Heart right ventricle (tissue), 16 donors: ENCODE measurements around the gene LDLRAD1. TPM values are rescaled to one million over a fixed set of nuclear protein-coding genes. Genes with fewer than 3 reads are reported as not detected.

ENCODE experiments used
- ATAC-seq, 8 donors: fragments of 200-7000 bp; cut with Tn5 transposase; one replicate each; pipeline ENCODE4 v1.9.1; 2020; ENCODE audit warnings: mild to moderate bottlenecking in 8 of 8, moderate library complexity in 8 of 8, moderate number of reproducible peaks in 1 of 8
- DNase-seq, 2 donors: peaks; one replicate each; pipeline ENCODE4 v3.0.0-alpha.2; 2020
- H3K27ac ChIP-seq, 10 donors: fragments of 200-600 bp; sonication (generic) in 2 of 10; one replicate each; pipeline versions ENCODE4 v1.5.0 to v1.8.0; 2020 to 2022; ENCODE audit warnings: mild to moderate bottlenecking in 3 of 10
- H3K27me3 ChIP-seq, 7 donors: fragments of 200-600 bp; one replicate each; pipeline ENCODE4 v1.8.0; 2021 to 2022; ENCODE audit warnings: mild to moderate bottlenecking in 2 of 7
- H3K36me3 ChIP-seq, 9 donors: fragments of 200-600 bp; sonication (generic) in 1 of 9; one replicate each; pipeline versions ENCODE4 v1.5.0 to v1.8.0; 2020 to 2022; ENCODE audit warnings: mild to moderate bottlenecking in 2 of 9
- H3K4me1 ChIP-seq, 9 donors: fragments of 200-600 bp; sonication (generic) in 1 of 9; one replicate each; pipeline versions ENCODE4 v1.5.0 to v1.8.0; 2020 to 2022; ENCODE audit warnings: mild to moderate bottlenecking in 4 of 9
- H3K4me3 ChIP-seq, 10 donors: fragments of 200-600 bp; sonication (generic) in 2 of 10; one replicate each; pipeline versions ENCODE4 v1.5.0 to v1.8.0; 2020 to 2022; ENCODE audit warnings: mild to moderate bottlenecking in 7 of 10, moderate library complexity in 2 of 10
- H3K9me3 ChIP-seq, 11 donors: fragments of 200-600 bp in 10 of 11; sonication (generic) in 2 of 11; one replicate each; pipeline versions ENCODE4 v1.5.0 to v1.8.0; 2013 to 2022; ENCODE audit warnings: mild to moderate bottlenecking in 2 of 11, control low read depth in 1 of 11, moderate library complexity in 1 of 11
- CTCF ChIP-seq, 9 donors: fragments of 200-600 bp; sonication (generic) in 2 of 9; IDR thresholded peaks; one replicate each; pipeline versions ENCODE4 v1.5.0 to v1.8.0; 2021 to 2022; ENCODE audit warnings: antibody characterized with exemption in 9 of 9, mild to moderate bottlenecking in 5 of 9, moderate library complexity in 1 of 9
- WGBS, 2 donors: extraction: QIAGEN DNeasy Blood & Tissue Kit; methylation state at CpG; one replicate each; pipeline ENCODE4 v1.1.7; 2013; ENCODE audit warnings: inconsistent platforms in 1 of 2; 5-methylcytosine and 5-hydroxymethylcytosine counted together
- intact Hi-C, 10 donors: fragments of 100-400 bp; cut with DNase I; formaldehyde crosslinking; loops; one replicate each; pipeline versions ENCODE4 v1.11.1 to v1.14.2; 2022
- polyA plus RNA-seq, 2 donors: library from polyadenylated mRNA; stranded (reverse); fragments of 200-250 nt; gene quantifications; one replicate each; pipeline ENCODE4 v1.2.3, GENCODE V29; 2013
- total RNA-seq, 10 donors: library from RNA; stranded (reverse); fragmentation: NEBNext Ultra II Directional in 3 of 10; extraction: Animal tissue kit (Norgen Biotek cat#: 25700) in 3 of 10; gene quantifications; one replicate each; pipeline versions ENCODE4 v1.2.1 to v1.2.4, GENCODE V29; 2021 to 2023
- donor health status: Arrhythmogenic right ventricular cardiomyopathy.
- donor health status: ischemic (EF 13 %, LVEDD 7.1; RV severe dilation, severe dysfunction).
- donor health status: healthy with polysubstance abuse.
- donor health status: DM: no; HTN: yes; CAD: no.
- donor health status: DM: no; HTN: no; CAD: no.
- donor health status: ischemic (EF 25% LVEDD 6.9; RV normal size, moderate dysfunction).
- donor health status: ischemic (EF 25% LVEDD 5.7; RV mildly dilated, moderate dysfunction).
- donor health status: healthy.
- donor health status: DM: yes; HTN: yes; CAD: no.
- donor health status: Ischemic cardiomyopathy.
- donor health status: ischemic (EF 35%, LVEDD 5.7; RV mildly dilated, moderate dysfunction).
- donor health status: nonischemic (EF 11% LVEDD 7.7; RV severe dilation, severe dysfunction).
- donor health status: DM: yes; HTN: yes; CAD: no.
- donor health status: PGD.
- donor health status: ischemic (EF 29% LVEDD 5.4; RV normal size, mild dysfunction).
- donor health status: nonischemic (EF 23%, LVEDD 6.1; RV moderate dilation, normal function).

LDLRAD1 gene
- total and polyA plus RNA-seq, 12 donors, result not detected

- Histone ChIP-seq H3K4me1 (no peaks in the 10 kb centered on the region), H3K27me3 (peaks cover 0 to 3% (median 0%) of the 10 kb centered on the region in 7 donors), H3K27ac (no peak overlapping the region), H3K9me3 (no peaks in the 10 kb centered on the region), H3K36me3 (no peaks in the 10 kb centered on the region), H3K4me3 (no peak overlapping the region)
- ATAC-seq (no peak), DNase-seq (no peak)
- TF ChIP-seq CTCF (IDR thresholded peaks at IDR 0.05), result no peak
- WGBS, 2 donors, result 55 to 86% methylated on average over 9 of the region's 9 CpGs
- intact Hi-C loops, result no loop called here
Measured at GRCh38 chr1:54002544-54003248, 15.3 kb downstream of the LDLRAD1 start.

- DNase-seq (no peak), ATAC-seq (no peak)
- H3K27me3 ChIP-seq, result no peaks in the 10 kb centered on the region
- TF ChIP-seq CTCF (IDR thresholded peaks at IDR 0.05), result no peak
- no peaks in the 10 kb centered on the region for H3K9me3 ChIP-seq
- no peaks in the 10 kb centered on the region for H3K36me3 ChIP-seq
- intact Hi-C loops, result no loop called here
- H3K27ac ChIP-seq, result no peak overlapping the region
- 71 to 72% methylated on average over 3 of the region's 3 CpGs for WGBS, 2 donors
- H3K4me1 ChIP-seq, result no peaks in the 10 kb centered on the region
- no peak overlapping the region for H3K4me3 ChIP-seq
Measured at GRCh38 chr1:54001591-54001990, 16.4 kb downstream of the LDLRAD1 start.

- no peaks in the 10 kb centered on the region for H3K4me1 ChIP-seq
- H3K4me3 ChIP-seq, result no peak overlapping the region
- H3K27me3 ChIP-seq, result no peaks in the 10 kb centered on the region
- DNase-seq, result no peak
- no peak overlapping the region for H3K27ac ChIP-seq
- no peaks in the 10 kb centered on the region for H3K9me3 ChIP-seq
- intact Hi-C loops, result no loop called here
- TF ChIP-seq CTCF (IDR thresholded peaks at IDR 0.05), result no peak
- no peaks in the 10 kb centered on the region for H3K36me3 ChIP-seq
- no peak for ATAC-seq
Measured at GRCh38 chr1:53999920-54000319, 18.1 kb downstream of the LDLRAD1 start.

GRCh38 chr1:53998223-53998622 is 19.8 kb downstream of the LDLRAD1 start:
- no peaks in the 10 kb centered on the region for H3K36me3 ChIP-seq
- intact Hi-C loops, result no loop called here
- no peak for TF ChIP-seq CTCF (IDR thresholded peaks at IDR 0.05)
- no peaks in the 10 kb centered on the region for H3K4me1 ChIP-seq
- no peak overlapping the region for H3K27ac ChIP-seq
- no peaks in the 10 kb centered on the region for H3K27me3 ChIP-seq
- ATAC-seq (no peak), DNase-seq (no peak)
- H3K9me3 ChIP-seq, result no peaks in the 10 kb centered on the region
- WGBS, 2 donors, result 88 to 90% methylated on average over 1 of the region's 1 CpG
- no peak overlapping the region for H3K4me3 ChIP-seq
